GM21786 (cell line): ENCODE data around the gene SMIM24.
"Not testable (repeated sequence)": the region's sequence is repeated elsewhere in the genome, so short reads cannot be mapped to it uniquely, and the experiment has no call there.

Experiments
- ATAC-seq: cut with Tn5 transposase; IDR thresholded peaks from one replicate; pipeline ENCODE4 v1.9.1; 2021; ENCODE audit not compliant: unreplicated experiment

Gene SMIM24

GRCh38 chr19:3480383-3481091, at the start of gene SMIM24:
SMIM24 (minus strand) TSS chr19:3480525; CDS start chr19:3480463, 62 bp downstream.
- ATAC-seq: no peak

DNA sequence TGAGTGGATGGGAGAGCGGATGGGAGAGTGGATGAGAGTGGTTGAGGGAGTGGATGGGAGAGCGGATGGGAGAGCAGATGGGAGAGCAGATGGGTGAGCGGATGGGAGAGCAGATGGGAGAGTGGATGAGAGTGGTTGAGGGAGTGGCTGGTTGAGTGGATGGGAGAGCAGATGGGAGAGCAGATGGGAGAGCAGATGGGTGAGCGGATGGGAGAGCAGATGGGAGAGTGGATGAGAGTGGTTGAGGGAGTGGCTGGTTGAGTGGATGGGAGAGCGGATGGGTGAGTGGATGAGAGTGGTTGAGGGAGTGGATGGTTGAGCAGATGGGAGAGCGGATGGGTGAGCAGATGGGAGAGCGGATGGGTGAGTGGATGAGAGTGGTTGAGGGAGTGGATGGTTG, 49.0 kb upstream of the SMIM24 start:
- not testable (repeated sequence) for ATAC-seq

GRCh38 chr19:3528539-3529211, 48.4 kb upstream of the SMIM24 start:
- ATAC-seq: no peak

DNA sequence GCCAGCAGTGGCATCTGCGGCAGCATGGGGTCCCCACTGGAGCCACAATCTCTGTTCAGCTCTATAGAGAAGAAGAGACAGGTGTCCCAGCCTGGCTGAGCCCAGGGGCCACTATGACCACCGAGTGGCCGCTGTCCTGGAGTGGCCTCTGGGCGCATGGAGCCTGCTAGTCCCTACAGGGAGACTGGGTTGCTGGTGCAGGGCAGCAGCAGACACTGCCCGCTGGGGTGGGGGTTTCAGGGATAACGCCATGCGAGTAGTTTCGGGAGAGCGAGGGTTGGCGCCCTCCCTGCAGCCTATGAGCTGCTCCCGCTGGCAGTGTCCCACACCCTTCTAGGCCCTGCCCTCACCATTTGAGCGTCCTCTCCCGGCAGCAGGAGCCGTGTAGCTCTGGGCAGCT, 47.8 kb upstream of the SMIM24 start:
- ATAC-seq: no peak

GRCh38 chr19:3527238-3527910, 47.0 kb upstream of the SMIM24 start:
- no peak for ATAC-seq

DNA sequence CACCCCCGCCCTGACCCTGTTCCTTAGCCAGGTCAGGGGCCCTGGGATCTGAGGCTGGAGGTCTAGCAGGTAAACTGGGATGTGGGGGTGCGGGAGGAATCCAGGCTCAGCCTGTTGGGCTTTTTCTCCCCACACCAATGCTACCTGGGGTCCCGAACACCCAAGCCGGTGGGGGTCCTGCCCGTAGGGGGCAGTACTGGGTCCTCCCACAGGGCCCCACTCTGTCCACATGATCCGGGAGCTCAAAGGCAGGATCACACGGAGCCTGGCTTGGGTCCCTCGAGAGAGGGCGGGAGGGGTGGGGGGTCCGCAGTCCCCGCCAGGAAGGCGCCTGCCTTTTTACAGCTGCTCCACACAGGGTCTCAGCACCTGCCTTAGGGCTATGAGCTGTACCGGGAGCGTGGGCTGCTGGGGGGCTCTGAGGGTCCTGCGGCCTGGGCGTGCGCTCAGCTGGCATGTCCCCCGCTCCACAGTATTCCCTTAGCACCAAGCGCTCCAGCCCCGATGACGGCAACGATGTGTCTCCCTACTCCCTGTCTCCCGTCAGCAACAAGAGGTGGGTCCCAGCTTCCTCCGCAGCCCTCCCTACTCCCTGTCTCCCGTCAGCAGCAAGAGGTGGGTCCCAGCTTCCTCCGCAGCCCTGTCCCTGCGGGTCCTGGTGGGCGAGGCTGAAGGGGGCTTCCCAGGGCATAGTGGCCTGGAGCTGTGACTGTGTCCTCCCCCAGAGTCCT, 46.3 kb upstream of the SMIM24 start:
- no peak for ATAC-seq

DNA sequence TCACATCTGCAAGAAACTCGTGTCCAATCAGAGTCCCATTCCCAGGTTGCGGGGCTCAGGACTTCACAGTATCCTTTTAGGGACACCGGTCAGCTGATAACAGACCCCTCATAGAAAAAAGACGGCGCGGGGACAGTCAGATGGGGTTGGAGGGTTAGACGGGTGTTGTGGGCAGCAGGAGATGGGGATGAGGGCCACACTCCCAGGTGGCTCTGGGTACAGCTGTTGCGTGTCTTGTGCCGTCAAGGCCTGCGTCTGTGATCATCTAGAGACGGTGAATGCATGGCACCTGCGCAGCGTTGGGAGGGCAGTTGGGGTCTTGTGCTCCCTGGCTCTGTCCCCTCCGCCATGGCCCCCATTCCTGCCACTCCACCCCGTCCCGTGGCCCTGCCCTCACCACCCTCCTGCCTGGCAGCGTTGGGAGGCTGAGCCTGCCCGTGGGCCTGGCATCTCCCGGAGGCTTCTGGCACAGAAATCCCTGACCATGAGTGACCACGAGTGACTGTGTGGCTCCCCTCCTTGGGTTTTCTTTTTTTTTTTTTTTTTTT, 44.7 kb upstream of the SMIM24 start:
- ATAC-seq: no peak

DNA sequence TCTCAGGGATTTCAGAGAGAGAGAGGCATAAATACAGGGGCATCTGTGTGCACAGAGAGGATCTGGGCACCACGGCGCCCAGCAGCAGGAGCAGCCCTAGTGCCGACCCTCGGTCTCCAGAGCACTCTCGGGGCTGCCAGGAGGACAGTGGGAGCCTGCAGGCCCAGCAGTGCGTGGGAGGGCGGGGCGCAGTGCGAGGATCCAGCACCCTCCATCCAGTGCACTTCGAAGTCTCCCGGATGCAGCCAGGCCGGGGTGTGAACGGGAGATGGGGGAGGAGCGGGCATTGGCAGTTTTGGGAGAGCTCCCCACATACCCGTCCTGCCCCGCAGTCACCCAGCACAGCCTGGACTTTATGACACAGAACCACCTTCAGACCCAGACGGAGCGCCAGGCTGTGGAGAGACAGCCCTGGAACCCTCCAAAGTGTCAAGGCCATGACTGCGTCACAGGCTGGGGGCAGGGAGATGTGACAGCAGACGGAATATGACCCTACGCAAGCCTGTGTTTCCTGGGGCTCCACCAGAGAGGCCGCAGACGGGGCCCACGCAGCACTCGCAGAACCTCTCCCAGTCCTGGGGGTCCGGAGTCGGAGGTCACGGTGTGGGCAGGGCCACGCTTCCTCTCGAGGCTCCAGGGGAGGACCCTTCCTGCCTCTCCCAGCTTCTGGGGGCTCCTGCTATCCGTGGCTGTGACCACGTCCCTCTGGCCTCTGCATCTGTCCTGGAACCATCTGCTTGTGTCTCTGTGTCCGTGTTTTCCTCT, 43.9 kb upstream of the SMIM24 start:
- ATAC-seq: no peak

DNA sequence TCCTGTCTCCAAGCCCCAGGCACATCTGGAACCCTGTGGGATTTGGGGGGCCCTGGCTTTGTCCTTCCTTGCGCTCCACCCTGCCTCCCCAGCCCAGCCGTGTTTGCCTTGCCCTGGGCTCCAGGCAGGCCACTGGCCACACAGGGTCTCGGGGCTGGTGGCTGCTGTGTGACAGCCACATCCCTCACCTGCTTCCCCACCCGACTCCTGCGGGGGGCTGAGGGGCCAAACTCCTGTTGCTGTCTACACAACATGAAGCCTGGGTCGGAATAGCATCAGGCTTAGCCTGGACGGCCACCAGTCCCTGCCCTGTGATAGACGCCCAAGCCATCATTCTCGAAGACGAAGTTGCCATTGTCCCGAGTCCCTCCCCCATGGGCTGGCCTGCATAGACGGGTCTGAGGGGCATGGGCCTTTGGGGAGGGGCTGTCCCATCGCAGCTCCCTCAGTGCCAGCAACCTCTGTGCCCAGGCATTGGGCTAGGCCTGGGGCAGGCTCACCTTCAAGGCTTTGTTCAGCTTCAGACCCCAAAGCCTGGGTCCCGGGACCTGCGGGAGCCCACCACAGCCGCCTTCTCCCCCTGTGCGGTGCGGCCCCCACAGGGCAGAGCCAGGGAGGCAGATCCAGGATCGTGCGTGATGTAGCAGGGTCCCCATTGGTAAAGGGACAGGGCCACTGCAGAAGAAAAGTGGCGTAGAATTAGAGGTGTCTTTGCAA, 43.2 kb upstream of the SMIM24 start:
- no peak for ATAC-seq

GRCh38 chr19:3522421-3523360, 42.4 kb upstream of the SMIM24 start:
- ATAC-seq: no peak

- no peak for ATAC-seq
These were observed 40.8 kb upstream of the SMIM24 start for GRCh38 chr19:3521104-3521445.

DNA sequence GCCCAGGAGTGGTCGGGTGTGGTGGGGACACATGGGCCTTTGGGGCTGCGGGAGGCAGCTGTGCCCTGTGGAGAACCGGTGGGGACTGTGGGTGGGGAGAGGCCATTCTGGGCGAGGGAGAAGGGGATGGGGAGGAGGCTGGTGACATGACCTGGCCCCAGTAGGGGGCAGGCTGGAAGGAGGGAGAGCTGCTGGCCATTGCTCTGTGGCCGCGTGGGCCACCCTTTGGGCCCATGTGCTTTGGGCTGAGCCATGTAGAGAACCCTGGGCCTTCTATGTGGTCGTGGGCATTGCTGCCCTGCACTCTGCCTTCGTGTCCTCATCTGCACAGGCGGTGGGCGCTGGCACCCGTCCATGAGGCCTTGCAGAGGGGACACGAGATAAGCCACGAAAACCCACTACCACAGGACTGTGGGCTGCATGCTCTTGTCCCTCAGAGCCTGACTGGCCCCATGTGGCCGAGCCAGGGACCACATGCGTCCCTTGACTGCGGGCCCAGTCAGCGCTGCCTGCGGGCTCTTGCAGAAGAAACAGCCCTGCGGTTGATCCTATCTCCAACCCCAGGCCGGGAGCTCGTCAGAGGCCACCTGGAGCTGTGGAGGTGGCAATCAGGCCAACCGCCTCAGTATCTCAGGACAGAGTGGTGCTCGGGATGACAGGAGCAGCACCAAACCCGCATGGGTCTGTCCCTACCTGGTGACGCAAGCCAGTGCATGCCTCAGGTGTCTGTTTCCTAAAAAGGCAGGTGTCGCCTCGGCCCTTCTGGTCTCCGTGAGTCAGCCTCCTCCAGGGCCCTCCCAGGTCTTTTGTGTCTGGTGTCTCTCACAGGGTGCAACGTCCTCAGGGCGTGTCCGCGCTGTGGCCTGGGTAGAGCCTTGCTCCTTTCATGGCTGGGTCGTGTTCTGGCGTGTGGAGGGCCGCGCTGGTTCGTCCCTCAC, 40.1 kb upstream of the SMIM24 start:
- no peak for ATAC-seq

GRCh38 chr19:3519126-3519525, 38.8 kb upstream of the SMIM24 start:
- ATAC-seq: no peak

- no peak for ATAC-seq
These were observed 38.3 kb upstream of the SMIM24 start for GRCh38 chr19:3518659-3519058.

DNA sequence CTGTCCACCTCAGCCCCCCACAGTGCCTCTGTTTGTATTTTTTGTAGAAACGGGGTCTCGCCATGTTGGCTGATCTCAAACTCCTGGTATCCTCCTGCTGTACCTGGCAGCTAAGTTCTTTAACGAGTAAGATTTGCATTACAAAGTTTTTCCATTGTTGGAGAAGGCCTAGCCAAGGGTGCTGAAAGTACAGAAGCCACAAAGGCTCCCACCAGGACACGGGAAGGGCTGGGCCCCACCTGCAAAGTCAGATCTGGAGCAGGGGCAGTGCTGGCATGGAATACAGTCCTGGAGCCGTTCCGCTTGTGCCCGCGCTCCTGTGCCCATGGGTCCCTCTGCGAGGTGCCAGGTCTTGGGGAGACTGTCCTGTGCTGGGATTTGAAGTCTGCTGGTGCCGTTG, 37.9 kb upstream of the SMIM24 start:
- ATAC-seq: no peak

DNA sequence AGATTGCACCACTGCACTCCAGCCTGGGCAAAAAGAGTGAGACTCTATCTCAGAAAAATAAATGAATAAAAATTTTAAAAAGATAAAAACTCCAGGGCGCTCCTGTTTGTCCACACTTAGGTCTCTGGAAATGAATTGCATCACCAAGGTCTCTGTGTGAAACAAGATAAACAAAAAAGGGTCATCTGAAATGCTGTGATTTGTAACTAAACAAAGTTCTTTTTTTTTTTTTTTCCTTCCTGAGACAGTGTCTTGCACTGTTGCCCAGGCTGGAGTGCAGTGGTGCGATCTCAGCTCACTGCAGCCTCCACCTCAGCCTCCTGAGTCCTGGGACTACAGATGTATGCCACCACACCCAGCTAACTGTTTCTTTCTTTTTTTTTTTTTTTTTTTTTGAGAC, 37.3 kb upstream of the SMIM24 start:
- ATAC-seq: no peak

DNA sequence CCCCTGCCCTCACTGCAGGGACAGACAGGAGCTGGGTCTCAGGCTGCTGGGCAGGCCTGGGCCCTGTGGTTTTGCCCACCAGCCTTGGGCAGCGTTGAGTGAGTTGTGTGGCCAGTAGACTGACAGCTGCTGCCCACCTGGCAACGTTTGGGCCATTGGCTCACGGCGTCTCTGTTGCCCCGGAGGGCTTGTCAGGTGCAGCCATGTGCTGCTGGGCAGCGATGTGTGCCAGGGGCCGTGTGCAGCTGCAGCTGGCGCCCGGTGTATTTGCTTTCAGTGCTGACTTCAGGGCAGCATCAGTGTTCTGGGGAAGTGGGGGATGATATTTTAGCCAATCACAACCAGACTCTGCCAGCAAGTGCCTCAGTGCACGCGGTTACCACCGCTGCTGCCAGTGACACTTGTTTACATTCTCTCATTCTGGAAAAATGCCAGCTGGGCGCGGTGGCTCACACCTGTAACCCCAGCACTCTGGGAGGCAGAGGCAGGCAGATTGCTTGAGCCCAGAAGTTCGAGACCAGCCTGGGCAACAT, 36.4 kb upstream of the SMIM24 start:
- no peak for ATAC-seq
